Endothelial cell of umbilical vein (primary cell): Measurements from ENCODE around the gene PARD3B. TPM values are rescaled to one million over a fixed set of nuclear protein-coding genes. Genes with fewer than 3 reads are reported as not detected.

ENCODE experiments used
- BruUV-seq: library from RNA; stranded (reverse); fragments of 400-500 nt; replicated peaks from 2 replicates; lab custom pipeline; 2021; lab: Mats Ljungman, UMichigan
- CTCF ChIA-PET: fragments of 300-600, 350-600 bp; sonication (Branson Sonifier 250); formaldehyde crosslinking; loops from one replicate; lab custom pipeline; 2021; ENCODE audit warnings: antibody characterized with exemption, inconsistent platforms; lab: Charles Lee
- POLR2A ChIA-PET: fragments of 300-600, 350-600 bp; sonication (Branson Sonifier 250); formaldehyde crosslinking; loops from one replicate; lab custom pipeline; 2021; ENCODE audit warnings: antibody characterized with exemption, inconsistent platforms; lab: Charles Lee
- DNase-seq: peaks from one replicate; pipeline ENCODE4 v3.0.0-alpha.2; 2011; ENCODE audit warnings: low read depth, low spot score
- FAIRE-seq: peaks from 2 replicates; lab custom pipeline; 2011; peaks lifted over from hg19 to GRCh38; lab: Jason Lieb, UNC
- H2AFZ ChIP-seq: 2 replicates; pipeline ENCODE4 v1.6.0; 2012; ENCODE audit warnings: low read depth, low read length, control low read depth, inconsistent platforms
- H3K27ac ChIP-seq: 2 replicates; pipeline ENCODE4 v1.5.1; 2011; ENCODE audit warnings: low read depth, mild to moderate bottlenecking, control low read depth, low read length, moderate library complexity; ENCODE audit not compliant: insufficient read depth
- H3K27me3 ChIP-seq, 2 experiments: 2 replicates each; pipeline versions ENCODE4 v1.6.0 to v1.6.1; 2011; ENCODE audit warnings: low read length in 2 of 2, mixed read lengths in 1 of 2; ENCODE audit not compliant: control insufficient read depth in 2 of 2, insufficient read depth in 2 of 2
- H3K36me3 ChIP-seq, 2 experiments: 2 replicates in 1 of 2; 3 replicates in 1 of 2; pipeline ENCODE4 v1.5.1; 2011; ENCODE audit warnings: low read length in 2 of 2, mild to moderate bottlenecking in 1 of 2, moderate library complexity in 1 of 2; ENCODE audit not compliant: control insufficient read depth in 2 of 2, insufficient read depth in 2 of 2; ENCODE audit errors: extremely low read depth in 1 of 2
- H3K4me1 ChIP-seq: 3 replicates; pipeline ENCODE4 v1.5.1; 2011; ENCODE audit warnings: mild to moderate bottlenecking, low read length; ENCODE audit not compliant: control insufficient read depth, insufficient read depth; ENCODE audit errors: extremely low read depth
- H3K4me2 ChIP-seq: 2 replicates; pipeline ENCODE4 v1.6.1; 2011; ENCODE audit warnings: low read length, control low read depth, mixed read lengths; ENCODE audit not compliant: insufficient read depth
- H3K4me3 ChIP-seq, 3 experiments: fragments of 200-600 bp in 1 of 3; sonication (generic), shearing (Covaris generic) in 1 of 3; replicated peaks in 1 of 3; 2 replicates each; pipeline ENCODE4 v1.5.1; 2011 to 2016; ENCODE audit warnings: control low read depth in 3 of 3, low read length in 3 of 3, mild to moderate bottlenecking in 2 of 3, inconsistent platforms in 1 of 3, low read depth in 1 of 3, moderate library complexity in 1 of 3; ENCODE audit not compliant: insufficient read depth in 1 of 3
- H3K79me2 ChIP-seq: 2 replicates; pipeline ENCODE4 v1.6.0; 2012; ENCODE audit warnings: low read length, inconsistent platforms; ENCODE audit not compliant: control insufficient read depth, insufficient read depth
- H3K9ac ChIP-seq: replicated peaks from 2 replicates; pipeline ENCODE3; 2011; ENCODE audit warnings: low read length, control low read depth; ENCODE audit not compliant: insufficient read depth; ENCODE audit errors: extremely low read depth
- H3K9me1 ChIP-seq: replicated peaks from 3 replicates; pipeline ENCODE4 v1.6.0; 2011; ENCODE audit warnings: mild to moderate bottlenecking, low read length; ENCODE audit not compliant: control insufficient read depth, insufficient read depth; ENCODE audit errors: extremely low read depth
- H3K9me3 ChIP-seq: replicated peaks from 2 replicates; pipeline ENCODE4 v1.5.1; 2012; ENCODE audit warnings: low read length, inconsistent platforms; ENCODE audit not compliant: control insufficient read depth, insufficient read depth
- H4K20me1 ChIP-seq: replicated peaks from 2 replicates; pipeline ENCODE3; 2011; ENCODE audit warnings: mild to moderate bottlenecking, low read length; ENCODE audit not compliant: control insufficient read depth, insufficient read depth; ENCODE audit errors: extremely low read depth
- CTCF ChIP-seq, 2 donors: IDR thresholded peaks; 1 replicate in 1 of 2; 2 replicates in 1 of 2; pipeline ENCODE4 v1.5.1; 2011; ENCODE audit warnings: low read length in 2 of 2, mild to moderate bottlenecking in 2 of 2, moderate library complexity in 2 of 2, control low read depth in 1 of 2, inconsistent platforms in 1 of 2, low read depth in 1 of 2; ENCODE audit not compliant: insufficient read depth in 1 of 2; ENCODE audit errors: extremely low read depth in 1 of 2
- EZH2 ChIP-seq: IDR thresholded peaks from 2 replicates; pipeline ENCODE4 v1.6.1; 2012; ENCODE audit warnings: borderline replicate concordance, low read depth, mild to moderate bottlenecking, moderate library complexity, low read length, inconsistent platforms; ENCODE audit not compliant: severe bottlenecking
- FOS ChIP-seq: IDR thresholded peaks from 2 replicates; pipeline ENCODE4 v1.6.1; 2011; ENCODE audit warnings: mild to moderate bottlenecking, low read length, moderate library complexity, borderline replicate concordance; ENCODE audit not compliant: insufficient read depth
- GATA2 ChIP-seq: IDR thresholded peaks from 2 replicates; pipeline ENCODE4 v1.7.0; 2011; ENCODE audit warnings: low read depth, mild to moderate bottlenecking, moderate library complexity, mixed read lengths, low read length; ENCODE audit not compliant: insufficient read length, insufficient read depth
- JUN ChIP-seq: IDR thresholded peaks from 2 replicates; pipeline ENCODE4 v1.6.1; 2011; ENCODE audit warnings: borderline replicate concordance, low read depth; ENCODE audit not compliant: insufficient read length, insufficient read depth
- MAX ChIP-seq: IDR thresholded peaks from 2 replicates; pipeline ENCODE4 v1.6.1; 2011; ENCODE audit not compliant: insufficient read depth, insufficient read length
- MYC ChIP-seq: IDR thresholded peaks from one replicate; pipeline ENCODE4 v1.6.1; 2011; ENCODE audit warnings: mild to moderate bottlenecking, low read depth, low read length
- POLR2A ChIP-seq: IDR thresholded peaks from 2 replicates; pipeline ENCODE4 v1.6.1; 2012; ENCODE audit warnings: low read depth, mild to moderate bottlenecking, control low read depth, low read length
- POLR2AphosphoS5 ChIP-seq: IDR thresholded peaks from 2 replicates; pipeline ENCODE4 v1.6.1; 2012; ENCODE audit warnings: low read depth, mild to moderate bottlenecking, control low read depth, low read length, moderate library complexity; ENCODE audit not compliant: insufficient read depth
- dilution Hi-C: fragments of 300-500 bp; cut with MboI; formaldehyde crosslinking; loops from one replicate; pipeline ENCODE4 v1.15.0; 2019; ENCODE audit warnings: low sequenced_read_pairs; ENCODE audit not compliant: extremely low pct_ligation_motif_present
- intact Hi-C: fragments of 100-400 bp; cut with micrococcal nuclease; formaldehyde crosslinking; loops from one replicate; pipeline ENCODE4 v1.10.0; 2022
- polyA plus RNA-seq, 4 experiments: library from polyadenylated mRNA; depleted of rRNA in 3 of 4; stranded (reverse) in 3 of 4; unstranded in 1 of 4; fragments of >200 nt; gene quantifications; 2 replicates each; pipeline versions ENCODE4 v1.2.1 to v1.2.3, GENCODE V29; 2011 to 2012; ENCODE audit warnings: missing spikeins in 1 of 4
- total RNA-seq: library from RNA; stranded (reverse); gene quantifications from 2 replicates; pipeline ENCODE4 v1.2.3, GENCODE V29; 2021

PARD3B gene
- total and polyA plus RNA-seq, 2 donors (not counting 3 experiments of a cell fraction or from before 2014, with no cell fraction given) = 2.2 to 30.9 TPM

- H3K9me1 ChIP-seq = no peaks in the 10 kb centered on the region
- intact Hi-C loops = no loop called here
- H3K9me3 ChIP-seq = no peaks in the 10 kb centered on the region
- H4K20me1 ChIP-seq = no peaks in the 10 kb centered on the region
- FAIRE-seq (no peak), DNase-seq (no peak)
- H2AFZ ChIP-seq = no peak overlapping the region
- H3K4me3 ChIP-seq = no peak overlapping the region
- no peak overlapping the region for H3K9ac ChIP-seq
- no peak for TF ChIP-seq MYC
- no peak for TF ChIP-seq FOS
- TF ChIP-seq MAX = no peak
- no peak for TF ChIP-seq EZH2
- TF ChIP-seq JUN = no peak
- TF ChIP-seq POLR2A = no peak
- TF ChIP-seq POLR2AphosphoS5 = no peak
- no peak for TF ChIP-seq GATA2
- TF ChIP-seq CTCF (IDR thresholded peaks at IDR 0.05; ENCODE audit: extremely low read depth in 1 of 2, insufficient read depth in 1 of 2, low read depth in 1 of 2, low read length in 2 of 2) = no peak
- no TSS peak for BruUV-seq
- no peaks in the 10 kb centered on the region for H3K27me3 ChIP-seq
- CTCF ChIA-PET = interaction anchor here (1.3 to 1.8 kb wide), 2 partner anchors 20 to 624 kb away, joined by 3 to 7 read pairs; no protein-coding TSS in a partner anchor
- peaks cover 0 to 3% of the 10 kb centered on the region in 2 experiments for H3K36me3 ChIP-seq
- dilution Hi-C loops = no loop called here
- POLR2A ChIA-PET = no interaction called here
- H3K79me2 ChIP-seq = no peaks in the 10 kb centered on the region
- no peak overlapping the region for H3K4me2 ChIP-seq
- H3K27ac ChIP-seq = no peak overlapping the region
- no peaks in the 10 kb centered on the region for H3K4me1 ChIP-seq
Observed at GRCh38 chr2:205051417-205051816, 506.1 kb downstream of the PARD3B start.
